ENCODE results near the gene ZNF234. TPM values are rescaled to one million over a fixed set of nuclear protein-coding genes. Genes with fewer than 3 reads are reported as not detected.
"Not testable (repeated sequence)": the region's sequence is repeated elsewhere in the genome, so short reads cannot be mapped to it uniquely, and the experiment has no call there.

Gene ZNF234
- total RNA-seq, 1 experiment from 2014 or later = 7.5 TPM

- no peak for TF ChIP-seq NR3C1 (CRISPR knock-in tag; conservative IDR thresholded peaks at IDR 0.05; ENCODE audit: low read depth)
- no peak for TF ChIP-seq GABPB1 (CRISPR knock-in tag; IDR thresholded peaks at IDR 0.05)
- no peak for TF ChIP-seq MYBL2 (CRISPR knock-in tag; IDR thresholded peaks at IDR 0.05)
- no peak for TF ChIP-seq PRRX2 (CRISPR knock-in tag; IDR thresholded peaks at IDR 0.05)
- no peak for TF ChIP-seq NFE2L1 (CRISPR knock-in tag; IDR thresholded peaks at IDR 0.05)
These were observed 61.6 kb downstream of the ZNF234 start (continued) for GRCh38 chr19:44202974-44203373.

- H3K36me3 Mint-ChIP-seq = peaks cover 14% of the 10 kb centered on the region
- ATAC-seq, POLR2A ChIA-PET: not testable (repeated sequence)
These were observed 62.5 kb downstream of the ZNF234 start for GRCh38 chr19:44203877-44204276.

GRCh38 chr19:44204772-44205171, 63.4 kb downstream of the ZNF234 start:
- POLR2A ChIA-PET = no interaction called here
- Mint-ChIP-seq H3K4me1 (peaks cover 2% of the 10 kb centered on the region; the same call in 1 of the 2 replicates), H3K27me3 (ENCODE audit: low read depth) (peaks cover 31% of the 10 kb centered on the region), H3K27ac (no peak overlapping the region), H3K36me3 (peaks cover 11% of the 10 kb centered on the region), H3K9me3 (peaks cover 43% of the 10 kb centered on the region), H3K4me3 (no peak overlapping the region)
- no peak for DNase-seq (ENCODE audit: low spot score)
- TF ChIP-seq CREM (CRISPR knock-in tag; IDR thresholded peaks at IDR 0.05) (no peak), HMGA2 (CRISPR knock-in tag; IDR thresholded peaks at IDR 0.05) (peak; percentile 86), TP53 (CRISPR knock-in tag; IDR thresholded peaks at IDR 0.05) (no peak), ZMAT4 (CRISPR knock-in tag; IDR thresholded peaks at IDR 0.05) (no peak), ATF6 (CRISPR knock-in tag; IDR thresholded peaks at IDR 0.05) (no peak), NFYB (CRISPR knock-in tag; conservative IDR thresholded peaks at IDR 0.05; ENCODE audit: low read depth) (no peak), IRF2 (CRISPR knock-in tag; IDR thresholded peaks at IDR 0.05; ENCODE audit: borderline replicate concordance, low read depth) (no peak)
- ATAC-seq = no peak
- CTCF ChIA-PET = no interaction called here

More at GRCh38 chr19:44203877-44204276, 62.5 kb downstream of the ZNF234 start:
- H3K4me3 Mint-ChIP-seq; H3K4me1 Mint-ChIP-seq; H3K27ac Mint-ChIP-seq; CTCF ChIA-PET; DNase-seq (ENCODE audit: low spot score): not testable (repeated sequence)
- peaks cover 47% of the 10 kb centered on the region for H3K9me3 Mint-ChIP-seq
- peaks cover 26% of the 10 kb centered on the region for H3K27me3 Mint-ChIP-seq (ENCODE audit: low read depth)

GRCh38 chr19:44207126-44207803, 65.9 kb downstream of the ZNF234 start:
- Mint-ChIP-seq H3K27ac (peak overlapping the region; percentile 89), H3K36me3 (peaks cover 7% of the 10 kb centered on the region), H3K4me1 (peaks cover 2% of the 10 kb centered on the region; the same call in 1 of the 2 replicates), H3K9me3 (peaks cover 41% of the 10 kb centered on the region), H3K4me3 (peak overlapping the region; percentile 90), H3K27me3 (ENCODE audit: low read depth) (peaks cover 30% of the 10 kb centered on the region)
- ChIA-PET CTCF (interaction anchor here (1.2 kb wide), 2 partner anchors 42 to 293 kb away, joined by 3 to 6 read pairs; partner anchors contain the start of genes ZNF180 and ZNF226), POLR2A (no interaction called here)
- ATAC-seq = peak; percentile 89
- peak; percentile 90 for DNase-seq (ENCODE audit: low spot score)
- TF ChIP-seq ESRRA (CRISPR knock-in tag; IDR thresholded peaks at IDR 0.05; ENCODE audit: borderline replicate concordance) (no peak), NR3C1 (CRISPR knock-in tag; conservative IDR thresholded peaks at IDR 0.05; ENCODE audit: low read depth) (no peak), FOXJ3 (CRISPR knock-in tag; IDR thresholded peaks at IDR 0.05; ENCODE audit: borderline replicate concordance) (0 out of 2 replicates have a peak, but pooled peaks have one; percentile 27), ATF1 (CRISPR knock-in tag; IDR thresholded peaks at IDR 0.05) (no peak), ATF3 (CRISPR knock-in tag; conservative IDR thresholded peaks at IDR 0.05) (no peak), ZNF121 (CRISPR knock-in tag; IDR thresholded peaks at IDR 0.05) (no peak), ERG (CRISPR knock-in tag; IDR thresholded peaks at IDR 0.05) (no peak), ZNF671 (CRISPR knock-in tag; IDR thresholded peaks at IDR 0.05) (no peak), AR (CRISPR knock-in tag; IDR thresholded peaks at IDR 0.05) (no peak), CDX4 (CRISPR knock-in tag; IDR thresholded peaks at IDR 0.05; ENCODE audit: borderline replicate concordance) (no peak)

All from WTC11 (cell line).